B cell (primary cell): ENCODE results near the gene C17orf50. TPM values are rescaled to one million over a fixed set of nuclear protein-coding genes. Genes with fewer than 3 reads are reported as not detected.

Source experiments
- ATAC-seq: fragments of 200-7000 bp; cut with Tn5 transposase; one replicate; pipeline ENCODE4 v1.10.0; 2021; ENCODE audit warnings: low read depth, mild to moderate bottlenecking, moderate number of reproducible peaks, moderate library complexity
- CTCF ChIA-PET: fragments of 350-600 bp; sonication (Branson Sonifier 250); formaldehyde crosslinking; loops from one replicate; lab custom pipeline; 2021; ENCODE audit warnings: antibody characterized with exemption, inconsistent platforms; lab: Charles Lee
- POLR2A ChIA-PET: fragments of 350-600 bp; sonication (Branson Sonifier 250); formaldehyde crosslinking; loops from one replicate; lab custom pipeline; 2021; ENCODE audit warnings: antibody characterized with exemption; lab: Charles Lee
- DNase-seq: peaks from one replicate; pipeline ENCODE4 v3.0.0; 2013
- H2AFZ ChIP-seq: 2 replicates; pipeline ENCODE4 v1.6.1; 2012; ENCODE audit warnings: mild to moderate bottlenecking, low read depth, low read length; ENCODE audit not compliant: insufficient read depth, poor library complexity, severe bottlenecking
- H3K27ac ChIP-seq, 2 donors: 1 replicate in 1 of 2; 2 replicates in 1 of 2; pipeline ENCODE4 v1.5.1; 2012 to 2013; ENCODE audit warnings: low read length in 2 of 2, mild to moderate bottlenecking in 2 of 2, moderate library complexity in 1 of 2
- H3K27me3 ChIP-seq, 4 experiments: fragments of 200-600 bp in 1 of 4; sonication (generic) in 1 of 4; replicated peaks in 1 of 4; 1 replicate in 2 of 4; 2 replicates in 2 of 4; pipeline versions ENCODE4 v1.6.1 to v1.7.0; 2013 to 2016; ENCODE audit warnings: low read length in 3 of 4, mild to moderate bottlenecking in 2 of 4, mixed read lengths in 1 of 4, moderate library complexity in 1 of 4; ENCODE audit not compliant: insufficient read depth in 4 of 4, control insufficient read depth in 3 of 4; ENCODE audit errors: control extremely low read depth in 1 of 4
- H3K36me3 ChIP-seq, 2 experiments: replicated peaks in 1 of 2; 1 replicate in 1 of 2; 2 replicates in 1 of 2; pipeline versions ENCODE4 v1.6.1 to v1.7.1; 2013; ENCODE audit warnings: low read length in 1 of 2; ENCODE audit not compliant: insufficient read depth in 2 of 2, control insufficient read depth in 1 of 2; ENCODE audit errors: control extremely low read depth in 1 of 2, extremely low read depth in 1 of 2
- H3K4me1 ChIP-seq, 2 donors: fragments of 200-600 bp in 1 of 2; sonication (generic) in 1 of 2; 1 replicate in 1 of 2; 2 replicates in 1 of 2; pipeline versions ENCODE4 v1.5.1 to v1.6.1; 2013 to 2017; ENCODE audit warnings: low read length in 2 of 2; ENCODE audit not compliant: control insufficient read depth in 2 of 2, insufficient read depth in 2 of 2
- H3K4me2 ChIP-seq: replicated peaks from 2 replicates; pipeline ENCODE3; 2012; ENCODE audit warnings: mild to moderate bottlenecking, low read depth, low read length; ENCODE audit not compliant: poor library complexity, severe bottlenecking
- H3K4me3 ChIP-seq, 5 experiments: fragments of 200-600 bp in 1 of 5; sonication (generic) in 1 of 5; 1 replicate in 3 of 5; 2 replicates in 2 of 5; pipeline versions ENCODE4 v1.5.1 to v1.7.0; 2011 to 2016; ENCODE audit warnings: low read length in 4 of 5, mild to moderate bottlenecking in 4 of 5, low read depth in 2 of 5, control low read depth in 1 of 5, moderate library complexity in 1 of 5; ENCODE audit not compliant: insufficient read depth in 1 of 5; ENCODE audit errors: control extremely low read depth in 1 of 5, extremely low read depth in 1 of 5
- H3K79me2 ChIP-seq: fragments of 200-600 bp; sonication (generic); one replicate; pipeline ENCODE4 v1.6.0; 2016; ENCODE audit warnings: low read length; ENCODE audit not compliant: control insufficient read depth, insufficient read depth
- H3K9ac ChIP-seq: fragments of 200-600 bp; sonication (generic); 2 replicates; pipeline ENCODE4 v1.6.1; 2017; ENCODE audit warnings: mild to moderate bottlenecking, low read length, moderate library complexity
- H3K9me3 ChIP-seq, 3 donors: one replicate each; pipeline versions ENCODE4 v1.6.1 to v1.7.1; 2013; ENCODE audit warnings: low read length in 2 of 3; ENCODE audit not compliant: control insufficient read depth in 2 of 3, insufficient read depth in 1 of 3; ENCODE audit errors: control extremely low read depth in 1 of 3
- H4K20me1 ChIP-seq: 2 replicates; pipeline ENCODE4 v1.6.0; 2012; ENCODE audit warnings: mild to moderate bottlenecking, low read length; ENCODE audit not compliant: insufficient read depth, control insufficient read depth, poor library complexity, severe bottlenecking
- H3K27ac Mint-ChIP-seq: one replicate; pipeline ENCODE4 v1.8.0; 2021; ENCODE audit warnings: mixed read lengths
- H3K27me3 Mint-ChIP-seq: one replicate; pipeline ENCODE4 v1.8.0; 2021; ENCODE audit warnings: mixed read lengths
- H3K4me1 Mint-ChIP-seq: one replicate; pipeline ENCODE4 v1.8.0; 2021; ENCODE audit warnings: mixed read lengths
- H3K4me3 Mint-ChIP-seq: one replicate; pipeline ENCODE4 v1.8.0; 2021; ENCODE audit warnings: mixed read lengths
- H3K9me3 Mint-ChIP-seq: one replicate; pipeline ENCODE4 v1.8.0; 2022; ENCODE audit warnings: mixed read lengths; ENCODE audit not compliant: insufficient read depth
- CTCF ChIP-seq: fragments of 200-600 bp; IDR thresholded peaks from one replicate; pipeline ENCODE4 v1.8.0; 2022; ENCODE audit warnings: antibody characterized with exemption, mild to moderate bottlenecking
- EZH2 ChIP-seq: IDR thresholded peaks from 2 replicates; pipeline ENCODE4 v1.6.1; 2012; ENCODE audit warnings: borderline replicate concordance, low read depth, mild to moderate bottlenecking, moderate library complexity, low read length; ENCODE audit not compliant: insufficient read depth, poor library complexity, severe bottlenecking
- WGBS: methylation state at CpG from one replicate; pipeline ENCODE4 v1.1.5; 2013; ENCODE audit warnings: missing lambda C conversion rate; ENCODE audit not compliant: insufficient coverage; 5-methylcytosine and 5-hydroxymethylcytosine counted together
- intact Hi-C: fragments of 100-400 bp; cut with micrococcal nuclease; formaldehyde crosslinking; loops from one replicate; pipeline ENCODE4 v1.10.0; 2022
- polyA plus RNA-seq: library from polyadenylated mRNA; depleted of rRNA; stranded (reverse); fragments of >200 nt; gene quantifications from 2 replicates; pipeline ENCODE4 v1.2.3, GENCODE V29; 2012
- total RNA-seq, 2 donors: library from RNA; stranded (reverse); fragments of 120-200 nt in 1 of 2; gene quantifications; 1 replicate in 1 of 2; 2 replicates in 1 of 2; pipeline versions ENCODE4 v1.2.3 to v1.2.4, GENCODE V29; 2013 to 2022

Gene C17orf50
- total and polyA plus RNA-seq, 2 donors (not counting 1 experiment from before 2014, with no cell fraction given) = not detected

GRCh38 chr17:35763767-35764122 lies 3.1 kb downstream of the C17orf50 start:
- no peak for ATAC-seq
- peaks cover 7 to 13% of the 10 kb centered on the region in 2 donors for H3K4me1 ChIP-seq
- no peaks in the 10 kb centered on the region for H3K9me3 ChIP-seq
- no peaks in the 10 kb centered on the region for H3K27me3 ChIP-seq
- 18% methylated on average over 11 of the region's 17 CpGs for WGBS
- peaks cover 8% of the 10 kb centered on the region for H3K4me1 Mint-ChIP-seq
- H3K9me3 Mint-ChIP-seq = no peaks in the 10 kb centered on the region
- intact Hi-C loops = loop anchor here (1.0 to 10.0 kb wide), 4 partner anchors 41 to 783 kb away; partner anchors contain the start of genes LIG3, TAF15 and ZNHIT3
- no peak overlapping the region for H3K27ac ChIP-seq
- POLR2A ChIA-PET = interaction anchor here (0.8 to 1.7 kb wide), 4 partner anchors 26 to 185 kb away, joined by 3 to 33 read pairs (median 4); partner anchors contain the start of gene TAF15
- H3K79me2 ChIP-seq = no peaks in the 10 kb centered on the region
- peak overlapping the region; percentile 99 for H2AFZ ChIP-seq
- peak overlapping the region; percentile 27 for H3K27ac Mint-ChIP-seq
- H3K36me3 ChIP-seq = no peaks in the 10 kb centered on the region
- CTCF ChIA-PET = interaction anchor here (0.5 to 10.2 kb wide), 49 partner anchors 8 to 1344 kb away, joined by 3 to 349 read pairs (median 4); partner anchors contain the start of genes MMP28, PEX12, TAF15 and ZNHIT3
- peak overlapping the region; percentile 85 for H3K9ac ChIP-seq
- H3K4me3 ChIP-seq = peak overlapping the region in 4 of 5 experiments; percentile 72 to 88 (median 77)
- TF ChIP-seq CTCF (no peak), EZH2 (no peak)
- peak overlapping the region; percentile 94 for H3K4me3 Mint-ChIP-seq
- no peaks in the 10 kb centered on the region for H3K27me3 Mint-ChIP-seq
- no peaks in the 10 kb centered on the region for H4K20me1 ChIP-seq
- DNase-seq = no peak
- H3K4me2 ChIP-seq = peak overlapping the region; percentile 99
